NCI-H128 (cell line): ENCODE measurements around the gene FDXACB1.
A peak's percentile ranks its signal among the peaks of the same experiment; 100 is the strongest.

Experiments used
- DNase-seq: peaks from one replicate; lab custom pipeline; 2025; ENCODE audit not compliant: unreplicated experiment; lab: John Stamatoyannopoulos, UW

FDXACB1 gene

DNA sequence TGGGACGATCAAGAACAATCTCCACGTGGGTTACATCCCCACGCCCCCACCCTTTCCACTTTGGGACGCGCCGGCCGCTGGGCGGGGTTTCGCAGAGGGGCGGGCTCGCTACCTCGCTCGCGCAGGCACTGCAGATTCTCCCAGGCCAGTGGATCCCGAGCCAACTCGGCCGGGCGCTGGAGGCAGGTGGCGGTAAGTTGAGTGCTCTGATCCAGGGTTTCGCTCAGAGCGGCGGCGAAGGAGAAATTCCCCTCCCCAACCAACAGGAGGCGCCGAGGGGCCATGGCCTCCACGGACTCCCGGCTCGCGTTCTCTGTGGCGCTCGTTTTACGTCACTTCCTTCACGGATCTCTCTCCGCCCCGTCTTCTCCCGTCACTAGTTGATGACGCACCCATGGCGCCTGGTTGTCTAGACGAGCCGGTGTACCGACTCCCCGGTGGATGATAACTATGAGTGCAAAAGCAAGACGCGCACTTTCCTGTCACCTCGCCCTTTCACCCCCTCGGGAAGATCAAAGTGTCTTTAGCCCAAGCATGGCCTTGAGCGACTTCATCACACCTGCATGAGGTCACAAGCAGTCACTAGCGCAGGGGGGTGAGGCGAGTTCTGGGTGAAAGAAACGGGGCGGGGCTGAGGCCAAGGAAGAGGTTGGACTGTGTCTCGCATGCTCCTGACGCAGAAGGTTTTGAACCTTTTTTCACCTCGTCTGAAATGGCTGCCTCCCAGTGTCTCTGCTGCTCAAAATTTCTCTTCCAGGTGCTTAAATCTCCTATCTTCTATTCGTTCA is at the start of gene FDXACB1, which contains the start of gene CFAP68:
FDXACB1 (minus strand) TSS at position 317 of the 788 bp plus-strand sequence; CDS start at position 284, 33 bp downstream.
CFAP68 (plus strand) TSS at position 693 of the 788 bp plus-strand sequence; CDS start at position 713, 20 bp downstream.
- peak; percentile 97 for DNase-seq

- peak; percentile 98 for DNase-seq
These were observed 47.8 kb upstream of the FDXACB1 start for GRCh38 chr11:111926505-111927391.

DNA sequence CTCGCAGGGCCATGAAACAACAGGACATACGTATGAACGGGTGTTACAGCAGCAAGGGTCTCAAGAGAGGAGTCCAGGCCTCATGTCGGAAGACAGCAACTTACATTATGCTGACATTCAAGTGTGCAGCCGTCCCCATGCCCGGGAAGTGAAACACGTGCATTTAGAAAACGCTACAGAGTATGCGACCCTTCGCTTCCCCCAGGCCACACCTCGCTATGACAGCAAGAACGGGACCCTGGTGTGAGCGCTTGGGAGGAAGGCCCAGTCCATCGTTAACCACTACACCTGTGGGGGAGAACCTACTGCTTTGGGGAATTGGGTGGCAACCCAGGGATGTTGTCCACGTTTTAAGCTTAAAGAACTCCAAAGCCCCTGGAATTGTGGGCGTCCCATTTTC is 47.0 kb upstream of the FDXACB1 start:
- DNase-seq = no peak

- DNase-seq = no peak
These were observed 45.0 kb upstream of the FDXACB1 start for GRCh38 chr11:111923951-111924350.

GRCh38 chr11:111923351-111923788 is 44.4 kb upstream of the FDXACB1 start:
- no peak for DNase-seq

- DNase-seq = no peak
These were observed 43.8 kb upstream of the FDXACB1 start for GRCh38 chr11:111922803-111923202.

DNA sequence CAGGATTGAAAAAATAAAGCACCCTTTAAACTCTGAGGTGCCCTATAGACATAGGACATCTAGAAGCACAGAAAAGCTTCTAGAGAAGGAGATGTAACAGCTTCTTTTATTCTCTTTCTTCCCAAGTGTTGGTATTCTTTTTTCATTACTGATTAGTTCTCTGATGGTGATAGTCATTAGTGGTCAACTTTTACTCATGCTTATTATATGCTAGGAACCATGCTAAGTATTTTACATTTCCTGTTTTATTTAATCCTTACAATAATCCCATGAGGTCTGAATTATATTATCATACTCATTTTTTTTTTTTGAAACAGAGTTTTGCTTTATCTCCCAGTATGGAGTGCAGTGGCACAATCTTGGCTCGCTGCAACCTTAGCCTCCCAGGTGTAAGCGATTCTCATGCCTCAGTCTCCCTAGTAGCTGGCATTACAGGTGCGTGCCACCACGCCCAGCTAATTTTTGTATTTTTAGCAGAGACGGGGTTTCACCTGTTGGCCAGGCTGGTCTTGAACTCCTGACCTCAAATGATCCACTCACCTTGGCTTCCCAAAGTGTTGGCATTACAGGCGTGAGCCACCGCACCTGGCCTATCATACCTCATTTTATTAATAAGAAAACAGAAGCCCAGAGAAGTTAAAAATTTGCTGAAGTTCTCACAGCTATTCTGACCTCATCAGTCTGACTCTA is 42.7 kb upstream of the FDXACB1 start:
- DNase-seq = no peak

DNA sequence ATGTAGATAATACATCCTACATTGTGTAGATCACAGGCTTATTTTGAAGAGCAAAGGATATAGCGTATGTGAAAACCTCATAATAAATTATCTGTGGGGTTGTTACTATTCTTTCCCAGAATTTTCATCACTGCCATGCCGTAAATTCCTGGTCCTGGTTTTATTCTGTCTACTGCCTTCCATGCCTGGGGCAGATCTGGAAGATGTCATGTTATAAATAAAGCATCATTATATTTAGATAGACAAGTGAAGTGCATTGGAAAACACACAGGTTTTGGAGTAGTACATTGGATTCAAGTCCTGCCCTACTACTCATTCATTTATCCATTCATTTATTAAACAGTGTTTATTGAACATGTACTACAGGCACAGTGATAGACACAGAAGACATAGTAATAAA is 41.9 kb upstream of the FDXACB1 start:
- no peak for DNase-seq

DNA sequence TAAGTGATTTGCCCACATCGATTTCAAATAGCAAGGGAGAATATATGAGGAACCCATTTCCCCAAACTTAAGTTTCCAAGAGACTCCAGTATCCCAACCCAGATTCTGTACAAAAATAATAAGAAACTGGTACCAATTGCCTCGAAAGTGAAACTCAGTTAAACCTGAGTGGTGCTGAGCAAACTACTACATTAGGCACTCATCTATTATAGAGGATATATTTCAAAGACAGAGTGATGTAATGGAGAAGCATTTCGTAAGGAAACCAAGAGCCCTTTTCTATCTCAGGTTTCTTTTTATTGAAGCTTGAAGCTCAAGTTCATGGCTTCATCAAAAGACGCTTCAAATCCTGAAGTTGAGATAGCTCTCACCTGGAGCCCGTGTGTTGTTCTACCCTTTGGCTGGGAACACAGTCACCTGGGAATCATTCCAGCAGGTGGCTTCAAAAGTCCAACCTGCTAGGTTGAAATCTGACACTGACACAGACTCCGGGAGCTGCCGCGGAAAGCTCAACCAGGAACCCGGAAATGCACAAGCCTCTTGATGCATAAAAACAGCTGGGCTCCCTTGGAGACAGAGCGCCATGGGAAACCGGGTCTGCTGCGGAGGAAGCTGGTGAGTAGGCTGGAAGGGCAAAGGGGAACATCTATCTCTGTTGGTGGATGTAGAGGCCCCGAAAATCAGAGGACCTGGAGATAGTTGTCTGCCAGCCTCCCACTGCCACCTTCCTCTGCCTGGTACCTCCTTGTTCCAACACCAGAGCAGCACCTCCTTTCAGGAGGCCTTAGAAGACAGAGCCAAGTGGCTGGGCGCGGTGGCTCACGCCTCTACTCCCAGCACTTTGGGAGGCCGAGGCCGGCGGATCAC is 39.7 kb upstream of the FDXACB1 start, which contains the start of gene C11orf52:
C11orf52 (plus strand) TSS at position 524 of the 867 bp plus-strand sequence; CDS start at position 584, 60 bp downstream.
- DNase-seq = peak; percentile 80

GRCh38 chr11:111917788-111918187 is 38.8 kb upstream of the FDXACB1 start:
- DNase-seq = no peak

- no peak for DNase-seq
These were observed 38.3 kb upstream of the FDXACB1 start for GRCh38 chr11:111917312-111917711.

DNA sequence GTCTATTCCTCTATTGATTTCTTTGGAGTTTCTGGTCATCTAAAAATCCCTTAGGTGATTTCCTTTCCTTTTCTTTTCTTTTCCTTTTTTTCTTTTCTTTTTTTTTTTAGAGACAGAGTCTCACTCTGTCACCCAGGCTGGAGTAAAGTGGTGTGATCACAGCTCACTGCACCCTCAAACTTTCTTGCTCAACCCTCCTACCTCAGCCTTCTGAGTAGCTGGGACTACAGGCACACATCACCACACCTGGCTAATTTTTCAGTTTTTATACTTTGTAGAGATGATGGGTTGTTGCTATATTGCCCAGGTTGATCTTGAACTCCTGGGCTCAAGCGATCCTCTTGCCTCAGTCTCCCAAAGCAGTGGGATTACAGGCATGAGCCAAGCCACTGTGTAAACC is 37.8 kb upstream of the FDXACB1 start:
- DNase-seq = no peak

- no peak for DNase-seq
These were observed 35.0 kb upstream of the FDXACB1 start for GRCh38 chr11:111913997-111914396.

GRCh38 chr11:111913031-111913861 is 34.3 kb upstream of the FDXACB1 start:
- no peak for DNase-seq

GRCh38 chr11:111912535-111912934 is 33.6 kb upstream of the FDXACB1 start, which contains the start of gene HSPB2:
Gene HSPB2, plus strand, starts transcription at chr11:111912734. Its CDS starts 96 bp downstream, at chr11:111912830.
- no peak for DNase-seq

GRCh38 chr11:111911563-111912401 is 32.8 kb upstream of the FDXACB1 start, which contains the start of gene CRYAB:
Gene CRYAB, minus strand, starts transcription at chr11:111911770. Its CDS starts 46 bp downstream, at chr11:111911724.
- DNase-seq = no peak

DNA sequence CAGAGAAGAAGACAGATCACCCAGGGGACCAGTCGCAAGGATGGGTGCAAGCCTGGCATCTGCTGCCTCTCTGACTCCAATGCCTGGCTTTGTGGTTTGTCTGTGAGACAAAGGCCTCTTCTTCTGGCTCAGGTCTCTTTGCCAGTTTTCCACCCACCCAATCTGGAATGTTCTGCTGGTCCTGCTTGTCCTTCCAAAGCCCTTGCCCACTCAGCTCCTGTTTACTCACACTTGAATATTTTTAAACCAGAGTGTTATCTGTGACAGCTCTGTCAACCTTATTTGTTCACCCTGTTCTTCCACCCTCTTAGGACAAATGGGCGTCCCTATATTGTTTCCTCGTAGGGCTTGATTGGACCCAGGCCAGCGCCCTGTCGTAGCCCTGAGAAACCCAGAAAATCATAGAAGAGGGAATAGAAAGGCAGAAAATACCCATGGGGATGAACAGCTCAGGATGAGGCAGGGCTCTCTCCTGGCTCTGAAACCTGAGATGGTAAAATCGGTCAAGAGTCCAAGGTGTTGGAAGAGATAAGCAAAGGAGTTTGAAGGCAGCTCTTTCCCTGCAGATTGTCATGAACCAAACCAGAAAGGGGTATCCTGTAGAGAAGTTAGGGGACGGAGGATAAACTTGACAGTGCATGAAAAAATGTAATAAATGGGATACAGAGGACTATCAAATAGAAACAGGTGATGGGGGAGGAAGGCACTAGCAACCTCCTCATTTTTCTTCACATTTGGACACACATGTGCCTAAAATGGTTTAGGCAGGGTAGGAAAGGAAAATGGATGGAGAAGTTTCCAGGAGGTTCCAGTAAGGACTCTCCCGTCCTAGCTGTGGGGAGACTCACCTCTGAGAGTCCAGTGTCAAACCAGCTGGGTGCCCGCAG is 32.0 kb upstream of the FDXACB1 start:
- no peak for DNase-seq
